GM19463 (cell line): ENCODE results near the gene ACOT12.
"Not testable (repeated sequence)": the region's sequence is repeated elsewhere in the genome, so short reads cannot be mapped to it uniquely, and the experiment has no call there.

Experiments used
- ATAC-seq: cut with Tn5 transposase; IDR thresholded peaks from one replicate; pipeline ENCODE4 v1.9.1; 2021; ENCODE audit warnings: mild to moderate bottlenecking, moderate library complexity; ENCODE audit not compliant: unreplicated experiment

Gene ACOT12

GRCh38 chr5:81345411-81346003 lies 48.4 kb downstream of the ACOT12 start:
- no peak for ATAC-seq

DNA sequence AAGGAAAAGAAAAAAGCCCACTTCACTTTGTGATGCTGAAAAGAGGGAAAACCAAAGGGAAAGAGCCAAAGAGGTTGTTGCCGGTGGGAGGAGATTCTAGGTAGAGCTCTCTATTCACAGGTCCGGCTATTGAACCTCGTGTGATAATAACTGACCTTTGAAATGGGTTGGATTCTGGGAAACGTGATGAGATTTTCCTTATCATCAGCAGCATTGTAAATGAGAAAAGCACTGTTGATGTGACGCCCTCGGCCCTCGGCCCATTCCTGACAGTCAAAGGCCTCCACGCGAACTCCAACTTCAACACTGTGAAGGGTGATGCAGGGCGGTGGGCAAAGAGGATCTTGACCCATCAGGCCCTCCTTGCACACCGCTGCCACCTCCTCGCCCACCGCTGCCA lies 49.2 kb downstream of the ACOT12 start:
- no peak for ATAC-seq

GRCh38 chr5:81338213-81338612 lies 55.7 kb downstream of the ACOT12 start:
- ATAC-seq, result not testable (repeated sequence)

- ATAC-seq, result no peak
Measured at GRCh38 chr5:81337803-81338202, 56.1 kb downstream of the ACOT12 start.

GRCh38 chr5:81336556-81336955 lies 57.4 kb downstream of the ACOT12 start:
- ATAC-seq, result no peak

GRCh38 chr5:81335946-81336345 lies 58.0 kb downstream of the ACOT12 start:
- no peak for ATAC-seq

- no peak for ATAC-seq
Measured at GRCh38 chr5:81334304-81335061, 59.5 kb downstream of the ACOT12 start.

DNA sequence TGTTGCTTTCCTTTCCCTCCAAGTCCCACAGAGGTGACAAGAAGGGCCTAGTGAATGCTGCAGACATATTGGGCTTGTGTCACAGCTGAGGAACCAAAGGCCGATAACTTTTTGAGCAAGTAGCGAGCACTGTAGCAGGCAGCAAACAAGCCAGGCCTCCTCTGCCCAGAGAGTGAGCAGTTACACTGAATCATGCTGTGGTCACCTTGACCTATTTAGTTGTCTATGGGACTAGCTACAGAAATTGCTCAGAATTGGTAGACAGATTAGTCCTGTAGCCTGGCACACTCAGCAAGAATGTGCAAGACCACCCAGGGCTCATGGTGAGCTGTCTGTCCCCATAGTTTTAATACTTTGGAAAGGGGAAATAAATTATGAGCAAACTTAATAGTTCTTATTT lies 67.4 kb downstream of the ACOT12 start:
- ATAC-seq, result no peak

DNA sequence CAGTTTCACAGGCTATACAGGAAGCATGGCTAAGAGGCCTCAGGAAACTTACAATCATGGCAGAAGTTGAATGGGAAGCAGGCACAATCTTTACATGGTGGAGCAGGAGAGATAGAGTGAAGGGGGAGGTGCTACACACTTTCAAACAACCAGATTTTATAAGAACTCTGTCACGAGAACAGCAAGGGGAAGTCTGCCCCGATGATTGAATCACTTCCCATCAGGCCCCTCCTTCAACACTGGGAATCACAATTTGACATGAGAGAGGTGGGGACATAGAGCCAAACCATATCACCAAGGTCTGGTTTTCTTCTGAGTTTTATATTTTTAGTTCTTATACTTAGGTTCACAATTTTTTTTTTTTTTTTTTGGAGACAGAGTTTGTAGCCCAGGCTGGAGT lies 76.4 kb downstream of the ACOT12 start:
- ATAC-seq, result no peak

GRCh38 chr5:81316571-81316970 lies 77.4 kb downstream of the ACOT12 start:
- no peak for ATAC-seq

DNA sequence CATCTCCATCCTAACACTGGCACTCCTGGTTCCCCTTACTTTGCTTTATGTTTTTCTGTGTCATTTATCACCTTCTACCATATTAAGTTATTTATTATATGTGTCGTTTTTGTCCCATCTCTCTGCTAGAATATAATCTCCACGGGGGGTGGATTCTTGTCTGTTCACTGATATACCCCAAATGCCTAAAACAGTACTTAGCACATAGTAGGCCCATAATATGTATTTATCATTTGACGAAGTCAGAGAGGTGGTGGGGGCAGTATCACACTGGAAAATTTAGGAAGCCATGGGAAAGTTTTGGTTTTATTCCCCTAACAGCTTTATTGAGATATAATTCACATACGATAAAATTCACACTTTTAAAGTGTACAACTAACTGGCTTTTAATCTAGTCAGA lies 78.1 kb downstream of the ACOT12 start:
- ATAC-seq, result no peak

- no peak for ATAC-seq
Measured at GRCh38 chr5:81315336-81315735, 78.6 kb downstream of the ACOT12 start.

- ATAC-seq, result no peak
Measured at GRCh38 chr5:81314581-81314980, 79.4 kb downstream of the ACOT12 start.

GRCh38 chr5:81313686-81314085 lies 80.2 kb downstream of the ACOT12 start:
- ATAC-seq, result no peak

GRCh38 chr5:81313278-81313677 lies 80.7 kb downstream of the ACOT12 start:
- ATAC-seq, result no peak

DNA sequence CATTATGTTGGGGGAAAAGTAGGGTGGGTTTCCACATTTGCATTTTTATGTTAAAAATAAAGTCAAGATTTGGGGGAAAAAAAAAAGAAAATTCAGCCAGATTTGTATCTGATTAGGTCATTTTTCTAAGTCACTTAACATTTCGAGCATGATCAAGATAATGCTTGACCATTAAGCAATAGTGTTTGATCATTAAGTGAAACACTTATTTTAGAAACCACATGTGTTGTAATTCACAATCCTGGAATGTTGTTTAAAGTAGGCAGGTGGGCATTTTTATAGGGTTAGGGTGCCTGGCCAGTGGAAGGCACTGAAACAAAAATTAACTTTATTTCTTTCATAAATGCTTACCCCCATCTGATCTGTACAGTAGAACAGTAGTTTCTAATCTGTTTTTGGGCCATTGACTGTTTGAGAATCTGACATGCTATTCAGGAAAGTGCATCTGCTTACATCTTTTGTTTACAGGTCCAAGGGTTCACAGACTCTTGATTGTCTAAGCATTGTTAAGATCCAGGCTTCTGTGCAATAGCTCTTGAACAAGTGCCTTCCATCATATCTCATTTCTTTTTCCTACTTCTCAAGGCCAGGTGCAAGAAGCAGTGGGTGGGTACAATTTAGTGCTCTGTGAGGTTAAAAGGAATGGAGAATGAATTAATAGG lies 83.4 kb downstream of the ACOT12 start:
- ATAC-seq, result no peak

GRCh38 chr5:81308836-81309235 lies 85.1 kb downstream of the ACOT12 start:
- no peak for ATAC-seq

- ATAC-seq, result no peak
Measured at GRCh38 chr5:81305785-81306184, 88.1 kb downstream of the ACOT12 start.

- no peak for ATAC-seq
Measured at GRCh38 chr5:81303563-81303962, 90.4 kb downstream of the ACOT12 start.

DNA sequence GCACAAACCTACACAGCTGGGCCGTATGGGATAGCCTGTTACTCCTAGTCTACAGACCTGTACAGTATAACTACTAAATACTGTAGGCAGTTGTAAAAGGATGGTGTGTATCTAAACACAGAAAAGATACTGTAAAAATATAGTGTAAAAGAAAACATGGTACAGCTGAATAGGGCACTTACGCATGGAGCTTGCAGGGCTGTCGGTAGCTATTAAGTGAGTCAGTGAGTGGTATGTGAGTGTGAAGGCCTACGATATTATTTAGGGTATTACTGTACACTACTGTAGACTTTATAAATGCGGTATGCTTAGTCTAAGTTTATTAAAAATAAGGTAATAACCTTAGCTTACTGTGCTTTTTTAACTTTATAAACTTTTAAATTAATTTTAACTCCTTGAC lies 91.3 kb downstream of the ACOT12 start:
- ATAC-seq, result no peak

DNA sequence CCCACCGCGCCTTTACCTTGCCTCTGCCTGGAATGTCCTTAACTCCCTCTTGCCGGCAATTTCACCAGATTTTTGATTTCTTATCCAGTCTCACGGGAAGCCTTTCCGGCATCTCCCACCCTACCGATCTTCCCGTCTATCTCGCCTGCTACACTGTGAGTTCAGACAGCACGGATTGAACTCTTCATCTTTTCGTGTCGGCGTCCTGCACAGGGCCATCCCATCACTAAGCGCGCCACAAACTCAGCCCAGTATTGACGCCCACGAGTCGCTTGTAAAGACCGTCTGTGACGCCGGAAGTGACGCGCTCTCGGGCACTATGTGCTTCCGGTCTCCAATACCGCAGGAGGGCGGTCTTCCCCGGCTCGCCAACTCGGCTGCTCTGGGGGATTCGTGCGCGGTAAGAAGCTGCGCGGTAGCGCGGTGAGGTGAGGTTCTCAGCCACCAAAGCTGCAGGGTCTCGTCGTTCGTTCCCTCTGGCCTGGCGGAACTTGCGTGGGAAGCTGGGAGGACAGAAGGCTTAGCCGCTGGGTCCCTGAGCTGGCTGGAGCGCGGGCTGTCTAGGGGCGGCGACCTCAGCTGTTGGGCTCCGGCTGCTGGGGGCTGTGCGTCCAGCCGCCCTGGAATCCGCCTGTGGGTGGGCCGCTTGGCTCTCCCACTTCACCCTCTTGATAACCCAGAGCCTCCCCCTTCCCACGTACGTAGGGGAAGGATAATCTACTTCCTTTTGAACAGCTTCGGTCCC lies 92.5 kb downstream of the ACOT12 start, which contains the start of gene ZCCHC9:
ZCCHC9 (plus strand) TSS at position 317 of the 745 bp plus-strand sequence. CDS start 3,171 bp downstream, outside the sequence.
- peak; percentile 96 for ATAC-seq
